Left ventricle myocardium inferior (tissue), 1 donor: ENCODE measurements around the gene COMMD4. TPM values are rescaled to one million over a fixed set of nuclear protein-coding genes. Genes with fewer than 3 reads are reported as not detected.
"Not testable (repeated sequence)": the region's sequence is repeated elsewhere in the genome, so short reads cannot be mapped to it uniquely, and the experiment has no call there.

Experiments
- DNase-seq: peaks from one replicate; pipeline ENCODE4 v3.0.0-alpha.2; 2020
- H3K27ac ChIP-seq: fragments of 200-600 bp; replicated peaks from 2 replicates; pipeline ENCODE4 v1.8.0; 2021
- H3K27me3 ChIP-seq: fragments of 200-600 bp; 2 replicates; pipeline ENCODE4 v1.8.0; 2021; ENCODE audit warnings: low read depth
- H3K36me3 ChIP-seq: fragments of 200-600 bp; 2 replicates; pipeline ENCODE4 v1.8.0; 2021
- H3K4me1 ChIP-seq: fragments of 200-600 bp; 2 replicates; pipeline ENCODE4 v1.8.0; 2021
- H3K4me3 ChIP-seq: fragments of 200-600 bp; 2 replicates; pipeline ENCODE4 v1.8.0; 2021; ENCODE audit warnings: mild to moderate bottlenecking, moderate library complexity
- H3K9me3 ChIP-seq: fragments of 200-600 bp; replicated peaks from 2 replicates; pipeline ENCODE4 v1.8.0; 2021
- intact Hi-C: fragments of 100-400 bp; cut with micrococcal nuclease; formaldehyde crosslinking; loops from one replicate; pipeline ENCODE4 v1.11.0; 2022
- long read RNA-seq: library from polyadenylated mRNA; unstranded; transcript quantifications from one replicate; pipeline ENCODE4 v2.0.0, GENCODE V29; 2021
- total RNA-seq: library from RNA; stranded (reverse); fragmentation: NEBNext Ultra II Directional; extraction: Animal tissue kit (Norgen Biotek cat#: 25700); gene quantifications from one replicate; pipeline ENCODE4 v1.2.1, GENCODE V29; 2021
- TF ChIP-seq, protein P1 (sequence below): fragments of 200-600 bp; IDR thresholded peaks from 2 replicates; pipeline ENCODE4 v1.8.0; 2021; ENCODE audit warnings: antibody characterized with exemption, mild to moderate bottlenecking, borderline replicate concordance
- donor health status: DM: no; HTN: yes; CAD: no; lungs with severe emphysema.

The COMMD4 gene
- 36.4 TPM for total RNA-seq
- long read RNA-seq, full-length matches to known transcripts, result 14 of 21 reads
- long read RNA-seq, partial matches to known transcripts, result 4 of 21 reads
- long read RNA-seq, other reads (novel, unspliced or antisense), result 3 of 21 reads

- H3K9me3 ChIP-seq, result no peaks in the 10 kb centered on the region
- TF ChIP-seq, protein P1, sequence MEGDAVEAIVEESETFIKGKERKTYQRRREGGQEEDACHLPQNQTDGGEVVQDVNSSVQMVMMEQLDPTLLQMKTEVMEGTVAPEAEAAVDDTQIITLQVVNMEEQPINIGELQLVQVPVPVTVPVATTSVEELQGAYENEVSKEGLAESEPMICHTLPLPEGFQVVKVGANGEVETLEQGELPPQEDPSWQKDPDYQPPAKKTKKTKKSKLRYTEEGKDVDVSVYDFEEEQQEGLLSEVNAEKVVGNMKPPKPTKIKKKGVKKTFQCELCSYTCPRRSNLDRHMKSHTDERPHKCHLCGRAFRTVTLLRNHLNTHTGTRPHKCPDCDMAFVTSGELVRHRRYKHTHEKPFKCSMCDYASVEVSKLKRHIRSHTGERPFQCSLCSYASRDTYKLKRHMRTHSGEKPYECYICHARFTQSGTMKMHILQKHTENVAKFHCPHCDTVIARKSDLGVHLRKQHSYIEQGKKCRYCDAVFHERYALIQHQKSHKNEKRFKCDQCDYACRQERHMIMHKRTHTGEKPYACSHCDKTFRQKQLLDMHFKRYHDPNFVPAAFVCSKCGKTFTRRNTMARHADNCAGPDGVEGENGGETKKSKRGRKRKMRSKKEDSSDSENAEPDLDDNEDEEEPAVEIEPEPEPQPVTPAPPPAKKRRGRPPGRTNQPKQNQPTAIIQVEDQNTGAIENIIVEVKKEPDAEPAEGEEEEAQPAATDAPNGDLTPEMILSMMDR, result no peak
- peaks cover 13% of the 10 kb centered on the region for H3K36me3 ChIP-seq
- H3K4me3 ChIP-seq, result peak within 1 kb of the TSS; percentile 98
- H3K4me1 ChIP-seq, result peaks cover 21% of the 10 kb centered on the region
- peak; percentile 96 for DNase-seq
- intact Hi-C loops, result no loop called here
- no peaks in the 10 kb centered on the region for H3K27me3 ChIP-seq
- H3K27ac ChIP-seq, result peak within 1 kb of the TSS; percentile 83
These were observed at the start of gene COMMD4 for GRCh38 chr15:75335705-75336355. TSS of gene COMMD4 (plus strand) at chr15:75336063. CDS start at chr15:75336090, 27 bp downstream.

- intact Hi-C loops, H3K4me1 ChIP-seq, H3K4me3 ChIP-seq, DNase-seq, H3K36me3 ChIP-seq, H3K27ac ChIP-seq, H3K27me3 ChIP-seq, H3K9me3 ChIP-seq: not testable (repeated sequence)
These were observed 42.2 kb upstream of the COMMD4 start for GRCh38 chr15:75293660-75294059.

DNA sequence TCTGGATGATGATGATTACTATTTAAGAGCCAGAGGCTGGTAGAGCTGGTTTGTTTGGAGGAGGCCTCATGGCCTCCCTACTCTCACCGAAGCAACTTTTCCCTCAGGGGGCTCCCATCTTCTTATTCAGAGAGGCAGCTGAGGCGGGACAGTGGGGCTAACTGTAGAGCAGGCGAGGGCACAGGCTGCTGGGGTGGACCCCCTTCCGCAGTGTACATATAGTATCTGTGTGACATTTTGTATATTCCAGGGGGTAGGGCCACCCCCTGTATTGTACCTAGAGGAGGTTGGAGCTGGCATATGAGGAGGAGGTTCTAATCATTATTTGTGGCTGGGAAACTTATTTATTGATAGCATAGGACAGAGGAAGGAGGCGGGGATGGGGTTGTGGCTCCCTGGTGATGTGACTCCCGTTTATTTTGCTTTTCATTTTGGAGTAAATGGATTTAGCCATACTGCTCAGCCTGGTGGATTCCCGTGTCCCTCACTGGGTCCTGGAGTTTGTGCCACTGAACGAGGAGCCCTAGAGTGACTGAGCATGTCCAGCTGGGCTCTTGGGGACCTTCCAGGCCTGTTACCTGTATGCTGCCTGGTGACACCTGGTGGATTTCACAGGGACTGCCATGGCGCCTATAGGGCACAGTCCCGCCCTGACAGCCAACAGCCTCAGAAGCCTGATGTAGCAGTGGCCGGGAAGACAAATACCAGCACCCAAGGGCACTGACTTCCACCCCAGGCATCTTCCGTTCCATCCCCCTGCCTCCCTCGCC lies 37.1 kb upstream of the COMMD4 start:
- not testable (repeated sequence) for H3K36me3 ChIP-seq, DNase-seq, H3K4me3 ChIP-seq

DNA sequence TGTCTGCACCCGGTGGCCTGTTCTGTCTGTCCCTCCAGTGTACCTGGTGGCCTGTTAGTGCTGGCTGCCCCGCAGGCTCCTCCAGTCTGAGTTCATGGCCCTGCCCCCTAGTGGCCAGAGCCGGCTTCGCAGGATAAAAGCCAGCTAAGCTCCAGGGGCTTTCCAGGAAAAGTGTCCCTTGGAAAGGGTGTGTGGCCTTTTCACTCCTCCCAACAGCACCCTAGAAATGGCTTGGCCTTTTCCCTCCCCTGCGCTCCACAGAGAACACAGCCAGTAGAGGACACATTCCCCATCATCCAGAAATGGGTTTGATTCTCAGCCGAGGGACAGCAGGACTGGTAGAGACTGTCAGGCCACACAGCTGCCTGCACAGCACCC lies 36.6 kb upstream of the COMMD4 start:
- H3K27ac ChIP-seq, H3K4me3 ChIP-seq, H3K4me1 ChIP-seq, H3K9me3 ChIP-seq, intact Hi-C loops, H3K36me3 ChIP-seq, H3K27me3 ChIP-seq: not testable (repeated sequence)
- DNase-seq, result peak; percentile 56
- TF ChIP-seq, protein P1, result peak; percentile 67

More for the DNA sequence above, 37.1 kb upstream of the COMMD4 start:
- H3K4me1 ChIP-seq, H3K27ac ChIP-seq, H3K27me3 ChIP-seq, H3K9me3 ChIP-seq, intact Hi-C loops: not testable (repeated sequence)

GRCh38 chr15:75300026-75300425 lies 35.8 kb upstream of the COMMD4 start:
- not testable (repeated sequence) for H3K4me1 ChIP-seq, DNase-seq, H3K9me3 ChIP-seq, H3K27ac ChIP-seq, H3K36me3 ChIP-seq, H3K4me3 ChIP-seq
- intact Hi-C loops, result loop anchor here (10.0 kb wide), 1 partner anchor 65 kb away; no protein-coding TSS in a partner anchor
- peaks cover 16% of the 10 kb centered on the region for H3K27me3 ChIP-seq

GRCh38 chr15:75302318-75302717 lies 33.5 kb upstream of the COMMD4 start:
- DNase-seq, result no peak
- Histone ChIP-seq H3K9me3 (no peaks in the 10 kb centered on the region), H3K27ac (no peak overlapping the region), H3K36me3 (no peaks in the 10 kb centered on the region), H3K4me3 (no peak overlapping the region), H3K4me1 (no peaks in the 10 kb centered on the region), H3K27me3 (peaks cover 38% of the 10 kb centered on the region)
- intact Hi-C loops, result loop anchor here (10.0 kb wide), 1 partner anchor 68 kb away; no protein-coding TSS in a partner anchor
- TF ChIP-seq, protein P1, result no peak

- not testable (repeated sequence) for H3K4me3 ChIP-seq, H3K4me1 ChIP-seq, H3K27ac ChIP-seq, H3K36me3 ChIP-seq, DNase-seq, H3K9me3 ChIP-seq
- H3K27me3 ChIP-seq, result peaks cover 42% of the 10 kb centered on the region
- intact Hi-C loops, result loop anchor here (10.0 kb wide), 1 partner anchor 68 kb away; no protein-coding TSS in a partner anchor
These were observed 33.1 kb upstream of the COMMD4 start for GRCh38 chr15:75302753-75303152.
